ENCODE measurements around the gene ZNF143.
"Not testable (repeated sequence)": the region's sequence is repeated elsewhere in the genome, so short reads cannot be mapped to it uniquely, and the experiment has no call there.

Gene ZNF143

GRCh38 chr11:9460322-9461062, at the start of gene ZNF143:
TSS of gene ZNF143 (plus strand) at chr11:9461012. CDS start at chr11:9471309, 10,297 bp downstream.
- peak; percentile 100 for DNase-seq

- DNase-seq: no peak
Observed at GRCh38 chr11:9428706-9429105, 32.1 kb upstream of the ZNF143 start.

- no peak for DNase-seq
Observed at GRCh38 chr11:9438611-9439010, 22.2 kb upstream of the ZNF143 start.

GRCh38 chr11:9446230-9446629, 14.6 kb upstream of the ZNF143 start:
- no peak for DNase-seq

GRCh38 chr11:9448576-9449352, 12.0 kb upstream of the ZNF143 start:
- DNase-seq: no peak

GRCh38 chr11:9452023-9452422, 8.8 kb upstream of the ZNF143 start:
- DNase-seq: not testable (repeated sequence)

GRCh38 chr11:9455722-9456121, 5.1 kb upstream of the ZNF143 start:
- DNase-seq: no peak

GRCh38 chr11:9459667-9460321, 1.0 kb upstream of the ZNF143 start:
- peak; percentile 19 for DNase-seq

- peak; percentile 72 for DNase-seq
Observed at GRCh38 chr11:9461063-9461759, 399 bp downstream of the ZNF143 start.

GRCh38 chr11:9461760-9462134, 935 bp downstream of the ZNF143 start:
- no peak for DNase-seq

- DNase-seq: no peak
Observed at GRCh38 chr11:9462172-9462799, 1.5 kb downstream of the ZNF143 start.

GRCh38 chr11:9462806-9463537, 2.2 kb downstream of the ZNF143 start:
- no peak for DNase-seq

GRCh38 chr11:9470765-9471164, 10.0 kb downstream of the ZNF143 start:
- DNase-seq: no peak

GRCh38 chr11:9473408-9473807, 12.6 kb downstream of the ZNF143 start:
- no peak for DNase-seq

- DNase-seq: no peak
Observed at GRCh38 chr11:9479899-9480298, 19.1 kb downstream of the ZNF143 start.

- no peak for DNase-seq
Observed at GRCh38 chr11:9489080-9489765, 28.4 kb downstream of the ZNF143 start.

GRCh38 chr11:9490376-9490775, 29.6 kb downstream of the ZNF143 start:
- no peak for DNase-seq

- DNase-seq: no peak
Observed at GRCh38 chr11:9493492-9493891, 32.7 kb downstream of the ZNF143 start.

GRCh38 chr11:9494316-9494715, 33.5 kb downstream of the ZNF143 start:
- no peak for DNase-seq

GRCh38 chr11:9495803-9496514, 35.1 kb downstream of the ZNF143 start:
- DNase-seq: no peak

Data from stimulated activated CD4-positive, alpha-beta T cell treated with anti-CD3 and anti-CD28 coated beads, Interleukin-4, amount 100 ng/mL, for 1 hour (primary cell).